HEK293 (cell line): Measurements from ENCODE around the gene SPTBN2.

Experiments used
- CTCF ChIA-PET: fragments of 350-600 bp; formaldehyde crosslinking; extraction: SDS; loops from one replicate; lab custom pipeline; 2021; ENCODE audit warnings: antibody characterized with exemption; lab: Yijun Ruan, JAX
- POLR2A ChIA-PET: fragments of 300-600 bp; formaldehyde crosslinking; extraction: SDS; loops from one replicate; lab custom pipeline; 2020; ENCODE audit warnings: antibody characterized with exemption, inconsistent platforms; lab: Yijun Ruan, JAX
- H3K27ac ChIP-seq: fragments of 200-500 bp; sonication (Bioruptor generic); 2 replicates; pipeline ENCODE4 v1.5.1; 2014; ENCODE audit warnings: low read depth, low read length, control low read depth, inconsistent platforms; ENCODE audit errors: extremely low read depth
- H3K36me3 ChIP-seq, 2 experiments: fragments of 200-500 bp in 1 of 2; sonication (Bioruptor generic) in 1 of 2; 1 replicate in 1 of 2; 2 replicates in 1 of 2; pipeline ENCODE4 v1.5.1; 2014 to 2017; ENCODE audit warnings: inconsistent platforms in 2 of 2, low read length in 2 of 2; ENCODE audit not compliant: control insufficient read depth in 2 of 2, insufficient read depth in 1 of 2
- H3K4me1 ChIP-seq: fragments of 200-500 bp; sonication (Bioruptor generic); 2 replicates; pipeline ENCODE4 v1.5.1; 2014; ENCODE audit warnings: mild to moderate bottlenecking, low read length, inconsistent platforms; ENCODE audit not compliant: control insufficient read depth, insufficient read depth
- H3K4me3 ChIP-seq: 2 replicates; pipeline ENCODE4 v1.5.1; 2011; ENCODE audit warnings: low read depth, mild to moderate bottlenecking, control low read depth, low read length, moderate library complexity
- H3K9me3 ChIP-seq: fragments of 200-500 bp; sonication (Bioruptor generic); 2 replicates; pipeline ENCODE4 v1.5.1; 2014; ENCODE audit warnings: low read depth, low read length, inconsistent platforms; ENCODE audit not compliant: control insufficient read depth, insufficient read depth
- GLI4 ChIP-seq: fragments of 450-650 bp; formaldehyde crosslinking; IDR thresholded peaks from 2 replicates; pipeline ENCODE4 v1.5.1; 2016; ENCODE audit warnings: missing biosample characterization, missing genetic modification characterization
- KLF17 ChIP-seq: fragments of 450-650 bp; formaldehyde crosslinking; IDR thresholded peaks from 2 replicates; pipeline ENCODE4 v1.5.1; 2016; ENCODE audit warnings: missing biosample characterization, missing genetic modification characterization
- KLF7 ChIP-seq: fragments of 450-650 bp; formaldehyde crosslinking; IDR thresholded peaks from 2 replicates; pipeline ENCODE4 v1.5.1; 2016; ENCODE audit warnings: missing biosample characterization, missing genetic modification characterization, borderline replicate concordance
- MYNN ChIP-seq: fragments of 450-650 bp; formaldehyde crosslinking; IDR thresholded peaks from 2 replicates; pipeline ENCODE4 v1.5.1; 2016; ENCODE audit warnings: missing biosample characterization, missing genetic modification characterization, borderline replicate concordance
- SP2 ChIP-seq: fragments of 450-650 bp; formaldehyde crosslinking; IDR thresholded peaks from 2 replicates; pipeline ENCODE4 v1.5.1; 2016; ENCODE audit warnings: missing biosample characterization, missing genetic modification characterization
- SP3 ChIP-seq: fragments of 450-650 bp; formaldehyde crosslinking; IDR thresholded peaks from 2 replicates; pipeline ENCODE4 v1.5.1; 2016; ENCODE audit warnings: missing biosample characterization, missing genetic modification characterization
- TSHZ1 ChIP-seq: fragments of 450-650 bp; formaldehyde crosslinking; IDR thresholded peaks from 2 replicates; pipeline ENCODE4 v1.5.1; 2016; ENCODE audit warnings: missing biosample characterization, missing genetic modification characterization, borderline replicate concordance
- ZBTB20 ChIP-seq: fragments of 450-650 bp; formaldehyde crosslinking; IDR thresholded peaks from 2 replicates; pipeline ENCODE4 v1.5.1; 2016; ENCODE audit warnings: missing biosample characterization, missing genetic modification characterization
- ZFP3 ChIP-seq: fragments of 450-650 bp; formaldehyde crosslinking; IDR thresholded peaks from 2 replicates; pipeline ENCODE4 v1.5.1; 2016; ENCODE audit warnings: low read depth, missing biosample characterization, missing genetic modification characterization
- ZNF184 ChIP-seq: fragments of 450-650 bp; IDR thresholded peaks from 2 replicates; pipeline ENCODE4 v1.5.1; 2018; ENCODE audit warnings: missing biosample characterization, mild to moderate bottlenecking, missing genetic modification characterization
- ZNF19 ChIP-seq: fragments of 450-650 bp; formaldehyde crosslinking; IDR thresholded peaks from 2 replicates; pipeline ENCODE4; 2016; ENCODE audit warnings: missing biosample characterization, missing genetic modification characterization, low read depth
- ZNF26 ChIP-seq: fragments of 450-650 bp; formaldehyde crosslinking; IDR thresholded peaks from 2 replicates; pipeline ENCODE4 v1.5.1; 2016; ENCODE audit warnings: missing biosample characterization, missing genetic modification characterization
- ZNF302 ChIP-seq: fragments of 450-650 bp; formaldehyde crosslinking; IDR thresholded peaks from 2 replicates; pipeline ENCODE4 v1.5.1; 2016; ENCODE audit warnings: missing biosample characterization, missing genetic modification characterization, low read depth
- ZNF311 ChIP-seq: fragments of 450-650 bp; formaldehyde crosslinking; IDR thresholded peaks from 2 replicates; pipeline ENCODE4 v1.5.1; 2017; ENCODE audit warnings: missing biosample characterization, missing genetic modification characterization, borderline replicate concordance
- ZNF473 ChIP-seq: fragments of 450-650 bp; formaldehyde crosslinking; IDR thresholded peaks from 2 replicates; pipeline ENCODE4 v1.5.1; 2017; ENCODE audit warnings: missing biosample characterization, missing genetic modification characterization
- ZNF501 ChIP-seq: fragments of 450-650 bp; formaldehyde crosslinking; IDR thresholded peaks from 2 replicates; pipeline ENCODE4 v1.5.1; 2016; ENCODE audit warnings: missing biosample characterization, missing genetic modification characterization
- ZNF530 ChIP-seq: fragments of 450-650 bp; formaldehyde crosslinking; IDR thresholded peaks from 2 replicates; pipeline ENCODE4 v1.5.1; 2016; ENCODE audit warnings: low read depth, missing biosample characterization, missing genetic modification characterization
- ZNF549 ChIP-seq: fragments of 450-650 bp; IDR thresholded peaks from 2 replicates; pipeline ENCODE4 v1.5.1; 2018; ENCODE audit warnings: missing biosample characterization, missing genetic modification characterization, mild to moderate bottlenecking, inconsistent platforms, moderate library complexity
- ZNF571 ChIP-seq: fragments of 450-650 bp; formaldehyde crosslinking; IDR thresholded peaks from 2 replicates; pipeline ENCODE4 v1.5.0; 2017; ENCODE audit warnings: missing biosample characterization, missing genetic modification characterization
- ZNF580 ChIP-seq: fragments of 450-650 bp; formaldehyde crosslinking; IDR thresholded peaks from 2 replicates; pipeline ENCODE4 v1.5.1; 2016; ENCODE audit warnings: missing biosample characterization, missing genetic modification characterization
- ZNF596 ChIP-seq: fragments of 450-650 bp; IDR thresholded peaks from 2 replicates; pipeline ENCODE4 v1.5.0; 2018; ENCODE audit warnings: missing biosample characterization, mild to moderate bottlenecking, missing genetic modification characterization, moderate library complexity
- ZNF701 ChIP-seq: fragments of 450-650 bp; formaldehyde crosslinking; IDR thresholded peaks from 2 replicates; pipeline ENCODE4 v1.5.1; 2016; ENCODE audit warnings: missing biosample characterization, missing genetic modification characterization
- ZNF707 ChIP-seq: fragments of 450-650 bp; formaldehyde crosslinking; IDR thresholded peaks from 2 replicates; pipeline ENCODE4 v1.5.1; 2016; ENCODE audit warnings: missing biosample characterization, missing genetic modification characterization
- ZNF747 ChIP-seq: fragments of 450-650 bp; formaldehyde crosslinking; IDR thresholded peaks from 2 replicates; pipeline ENCODE4 v1.5.1; 2016; ENCODE audit warnings: missing biosample characterization, missing genetic modification characterization
- ZNF776 ChIP-seq: fragments of 450-650 bp; formaldehyde crosslinking; IDR thresholded peaks from 2 replicates; pipeline ENCODE4 v1.5.0; 2017; ENCODE audit warnings: missing biosample characterization, missing genetic modification characterization, borderline replicate concordance
- ZSCAN18 ChIP-seq: fragments of 450-650 bp; formaldehyde crosslinking; IDR thresholded peaks from 2 replicates; pipeline ENCODE4 v1.5.1; 2016; ENCODE audit warnings: missing biosample characterization, missing genetic modification characterization

Gene SPTBN2

GRCh38 chr11:66734215-66734614 is 5.2 kb upstream of the SPTBN2 start:
- TF ChIP-seq ZNF501 (no peak), MYNN (tag by site-specific recombination) (no peak), ZNF473 (tag by site-specific recombination) (no peak), ZNF776 (no peak), SP2 (tag by site-specific recombination) (no peak), KLF17 (tag by site-specific recombination) (no peak), ZNF26 (no peak), SP3 (tag by site-specific recombination) (no peak), ZNF549 (tag by site-specific recombination) (no peak), ZNF707 (tag by site-specific recombination) (no peak)
- ChIA-PET POLR2A (no interaction called here), CTCF (no interaction called here)
- H3K36me3 ChIP-seq, result no peaks in the 10 kb centered on the region
- H3K4me1 ChIP-seq, result no peaks in the 10 kb centered on the region
- no peak overlapping the region for H3K4me3 ChIP-seq
- H3K9me3 ChIP-seq, result no peaks in the 10 kb centered on the region
- H3K27ac ChIP-seq, result no peak overlapping the region

- CTCF ChIA-PET, result interaction anchor here (0.6 kb wide), 1 partner anchor 14 kb away, joined by 4 read pairs; no protein-coding TSS in a partner anchor
- no peaks in the 10 kb centered on the region for H3K9me3 ChIP-seq
- H3K4me3 ChIP-seq, result no peak overlapping the region
- POLR2A ChIA-PET, result no interaction called here
- no peak for TF ChIP-seq ZNF747
- TF ChIP-seq ZFP3 (tag by site-specific recombination), result no peak
- TF ChIP-seq GLI4 (tag by site-specific recombination), result no peak
- no peak for TF ChIP-seq ZNF302 (tag by site-specific recombination)
- no peak for TF ChIP-seq ZNF701 (tag by site-specific recombination)
- no peak for TF ChIP-seq ZSCAN18 (tag by site-specific recombination)
- TF ChIP-seq ZNF530 (tag by site-specific recombination), result no peak
- no peak for TF ChIP-seq TSHZ1 (tag by site-specific recombination)
- TF ChIP-seq ZNF19 (tag by site-specific recombination), result no peak
- no peak for TF ChIP-seq ZNF571 (tag by site-specific recombination)
- no peak for TF ChIP-seq ZNF184 (tag by site-specific recombination)
- no peak for TF ChIP-seq KLF17 (tag by site-specific recombination)
- TF ChIP-seq ZNF596 (tag by site-specific recombination), result no peak
- no peak for TF ChIP-seq KLF7 (tag by site-specific recombination)
- no peak for TF ChIP-seq ZNF311 (tag by site-specific recombination)
- TF ChIP-seq ZNF580 (tag by site-specific recombination), result no peak
- TF ChIP-seq ZBTB20 (tag by site-specific recombination), result no peak
- H3K36me3 ChIP-seq, result no peaks in the 10 kb centered on the region
- no peak overlapping the region for H3K27ac ChIP-seq
- no peaks in the 10 kb centered on the region for H3K4me1 ChIP-seq
Measured at GRCh38 chr11:66729447-66729846, 431 bp upstream of the SPTBN2 start.
